Activated B cell treated with CpG ODN at 0.5 μM for 24 hours (primary cell): Measurements from ENCODE around the gene SHC1. TPM values are rescaled to one million over a fixed set of nuclear protein-coding genes. Genes with fewer than 3 reads are reported as not detected.

ENCODE experiments used
- ATAC-seq: fragments of 200-7000 bp; cut with Tn5 transposase; one replicate; pipeline ENCODE4 v1.10.0; 2021; ENCODE audit warnings: low read depth, mild to moderate bottlenecking, moderate library complexity
- CTCF ChIA-PET: fragments of 350-600 bp; sonication (Branson Sonifier 250); formaldehyde crosslinking; loops from one replicate; lab custom pipeline; 2021; ENCODE audit warnings: antibody characterized with exemption; lab: Charles Lee
- POLR2A ChIA-PET: fragments of 350-600 bp; sonication (Branson Sonifier 250); formaldehyde crosslinking; loops from one replicate; lab custom pipeline; 2021; ENCODE audit warnings: antibody characterized with exemption; lab: Charles Lee
- DNase-seq: peaks from one replicate; pipeline ENCODE4 v3.0.0; 2022
- H3K27ac Mint-ChIP-seq: one replicate; pipeline ENCODE4 v1.8.0; 2020; ENCODE audit warnings: mixed read lengths
- H3K27me3 Mint-ChIP-seq: one replicate; pipeline ENCODE4 v1.8.0; 2021; ENCODE audit warnings: mixed read lengths
- H3K36me3 Mint-ChIP-seq: one replicate; pipeline ENCODE4 v1.8.0; 2021; ENCODE audit warnings: low read depth, mixed read lengths
- H3K4me1 Mint-ChIP-seq: one replicate; pipeline ENCODE4 v1.8.0; 2021; ENCODE audit warnings: mixed read lengths
- H3K4me3 Mint-ChIP-seq: one replicate; pipeline ENCODE4 v1.8.0; 2020; ENCODE audit warnings: mild to moderate bottlenecking, mixed read lengths
- H3K9me3 Mint-ChIP-seq: one replicate; pipeline ENCODE4 v1.8.0; 2020; ENCODE audit warnings: mixed read lengths
- CTCF ChIP-seq: fragments of 200-600 bp; IDR thresholded peaks from one replicate; pipeline ENCODE4 v1.8.0; 2022; ENCODE audit warnings: antibody characterized with exemption, mild to moderate bottlenecking
- intact Hi-C: fragments of 100-400 bp; cut with micrococcal nuclease; formaldehyde crosslinking; loops from one replicate; pipeline ENCODE4 v1.15.1; 2024
- total RNA-seq: library from RNA; stranded (reverse); gene quantifications from 2 replicates; pipeline ENCODE4 v1.2.3, GENCODE V29; 2022

SHC1 gene
- total RNA-seq, 1 donor from 2014 or later: 60.9 TPM

GRCh38 chr1:155011004-155011416, 40.5 kb upstream of the SHC1 start:
- peaks cover 88% of the 10 kb centered on the region for H3K4me1 Mint-ChIP-seq
- H3K9me3 Mint-ChIP-seq: no peaks in the 10 kb centered on the region
- no peak overlapping the region for H3K4me3 Mint-ChIP-seq
- peak overlapping the region; percentile 46 for H3K27ac Mint-ChIP-seq
- ATAC-seq: no peak
- H3K36me3 Mint-ChIP-seq: peaks cover 17% of the 10 kb centered on the region
- no peak for TF ChIP-seq CTCF
- ChIA-PET CTCF (interaction anchor here (1.0 kb wide), 1 partner anchor 12 kb away, joined by 3 read pairs; no protein-coding TSS in a partner anchor), POLR2A (interaction anchor here (0.6 to 4.6 kb wide), 4 partner anchors 8 to 37 kb away, joined by 3 to 24 read pairs (median 5); no protein-coding TSS in a partner anchor)
- H3K27me3 Mint-ChIP-seq: no peaks in the 10 kb centered on the region
- no peak for DNase-seq
- intact Hi-C loops: no loop called here

GRCh38 chr1:155010211-155010918, 39.8 kb upstream of the SHC1 start:
- H3K4me1 Mint-ChIP-seq: peaks cover 88% of the 10 kb centered on the region
- DNase-seq: no peak
- peak overlapping the region; percentile 64 for H3K27ac Mint-ChIP-seq
- no peak for TF ChIP-seq CTCF
- no peak overlapping the region for H3K4me3 Mint-ChIP-seq
- POLR2A ChIA-PET: interaction anchor here (0.6 to 4.6 kb wide), 6 partner anchors 9 to 37 kb away, joined by 3 to 24 read pairs (median 4); partner anchors contain the start of gene LENEP
- CTCF ChIA-PET: interaction anchor here (1.0 kb wide), 1 partner anchor 11 kb away, joined by 3 read pairs; no protein-coding TSS in a partner anchor
- H3K36me3 Mint-ChIP-seq: peaks cover 11% of the 10 kb centered on the region
- intact Hi-C loops: no loop called here
- H3K9me3 Mint-ChIP-seq: no peaks in the 10 kb centered on the region
- no peaks in the 10 kb centered on the region for H3K27me3 Mint-ChIP-seq
- ATAC-seq: no peak

- ATAC-seq: no peak
- CTCF ChIA-PET: no interaction called here
- Mint-ChIP-seq H3K4me1 (peaks cover 94% of the 10 kb centered on the region), H3K27me3 (no peaks in the 10 kb centered on the region), H3K36me3 (peaks cover 11% of the 10 kb centered on the region), H3K27ac (peak overlapping the region; percentile 64), H3K9me3 (no peaks in the 10 kb centered on the region), H3K4me3 (no peak overlapping the region)
- no peak for DNase-seq
- intact Hi-C loops: no loop called here
- TF ChIP-seq CTCF: no peak
- POLR2A ChIA-PET: interaction anchor here (0.6 to 4.6 kb wide), 3 partner anchors 9 to 31 kb away, joined by 3 to 24 read pairs (median 3); no protein-coding TSS in a partner anchor
Observed at GRCh38 chr1:155009742-155010141, 39.2 kb upstream of the SHC1 start.

GRCh38 chr1:155009221-155009711, 38.7 kb upstream of the SHC1 start:
- CTCF ChIA-PET: no interaction called here
- DNase-seq (no peak), ATAC-seq (no peak)
- H3K27ac Mint-ChIP-seq: peak overlapping the region; percentile 64
- H3K9me3 Mint-ChIP-seq: no peaks in the 10 kb centered on the region
- H3K27me3 Mint-ChIP-seq: no peaks in the 10 kb centered on the region
- POLR2A ChIA-PET: no interaction called here
- no peak for TF ChIP-seq CTCF
- peaks cover 95% of the 10 kb centered on the region for H3K4me1 Mint-ChIP-seq
- intact Hi-C loops: no loop called here
- H3K4me3 Mint-ChIP-seq: no peak overlapping the region
- peaks cover 9% of the 10 kb centered on the region for H3K36me3 Mint-ChIP-seq
